Measurements from ENCODE around the gene RBM20. TPM values are rescaled to one million over a fixed set of nuclear protein-coding genes. Genes with fewer than 3 reads are reported as not detected.
A peak's percentile ranks its signal among the peaks of the same experiment; 100 is the strongest.
"Not testable (repeated sequence)": the region's sequence is repeated elsewhere in the genome, so short reads cannot be mapped to it uniquely, and the experiment has no call there.

RBM20 gene
- 1.0 TPM for total RNA-seq

DNA sequence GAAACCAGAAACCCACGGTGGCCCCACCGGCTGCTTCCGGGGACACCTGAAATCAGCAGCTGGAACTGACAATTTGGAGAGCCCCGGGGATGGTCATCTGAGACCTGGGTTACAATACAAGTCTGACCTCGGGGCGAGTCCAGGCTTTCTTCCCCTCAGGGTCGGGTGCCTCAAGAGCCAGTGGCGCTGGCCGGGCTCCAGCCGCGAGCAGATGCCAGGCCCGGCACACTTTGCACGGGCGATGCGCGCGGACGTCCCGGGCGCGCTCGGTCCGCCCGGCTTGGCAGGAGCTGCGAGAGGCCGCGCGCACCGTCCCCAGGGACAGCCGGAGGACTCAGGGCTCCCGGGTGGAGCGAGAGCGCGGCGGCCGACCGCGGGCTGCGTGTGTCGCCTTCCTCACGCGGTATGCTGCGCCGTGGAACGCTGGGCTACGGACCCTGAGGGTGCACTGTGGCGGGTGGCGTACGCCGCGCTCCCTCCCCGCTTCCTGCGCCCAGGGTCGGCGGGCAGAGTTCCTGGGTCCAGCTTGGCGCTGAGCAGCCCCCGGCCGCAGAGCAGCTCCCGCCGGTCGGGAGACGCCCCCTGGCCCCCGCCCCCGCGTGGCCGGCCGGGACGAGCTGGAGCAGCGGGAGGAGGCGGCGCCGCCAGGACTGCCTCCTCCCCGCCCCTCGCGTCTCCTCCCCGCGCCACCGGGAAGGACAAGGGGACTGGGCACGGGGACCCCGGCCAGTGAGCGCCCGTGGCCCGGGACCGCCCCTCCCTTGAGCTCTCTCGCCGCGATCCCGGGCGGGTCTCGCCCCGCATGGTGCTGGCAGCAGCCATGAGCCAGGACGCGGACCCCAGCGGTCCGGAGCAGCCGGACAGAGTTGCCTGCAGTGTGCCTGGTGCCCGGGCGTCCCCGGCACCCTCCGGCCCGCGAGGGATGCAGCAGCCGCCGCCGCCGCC is at the start of gene RBM20:
Gene RBM20 (plus strand): TSS at position 684 of the 945 bp plus-strand sequence. CDS start 119 bp downstream, at position 803.
- H3K4me1 ChIP-seq (ENCODE audit: insufficient read depth, low read length) = peaks cover 20% of the 10 kb centered on the region
- peaks cover 88% of the 10 kb centered on the region for H3K27me3 ChIP-seq (ENCODE audit: insufficient read depth, low read length)
- peak within 1 kb of the TSS; percentile 10 for H3K4me3 ChIP-seq (ENCODE audit: low read length)
- H3K9me3 ChIP-seq (ENCODE audit: low read depth, low read length) = no peaks in the 10 kb centered on the region

DNA sequence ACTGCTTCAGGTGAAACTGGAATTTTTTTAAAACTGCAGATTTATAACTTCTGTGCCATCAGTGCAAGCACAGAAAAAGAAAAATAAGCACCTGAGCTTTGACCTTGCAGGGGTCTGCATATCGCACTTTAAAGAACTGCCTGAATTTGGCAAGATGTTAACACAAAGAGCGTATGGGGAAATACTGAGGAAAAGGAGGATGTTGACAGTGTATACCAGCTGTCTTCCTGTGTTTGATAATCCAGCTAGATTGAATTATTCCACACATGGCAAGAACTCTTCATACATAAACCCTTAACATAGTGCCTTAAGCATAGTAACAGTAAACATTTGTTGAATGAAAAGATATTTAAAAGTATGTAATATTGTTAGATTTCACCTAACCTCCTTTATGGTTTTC is 46.7 kb upstream of the RBM20 start:
- no peaks in the 10 kb centered on the region for H3K27me3 ChIP-seq (ENCODE audit: insufficient read depth, low read length)
- peaks cover 3% of the 10 kb centered on the region for H3K4me1 ChIP-seq (ENCODE audit: insufficient read depth, low read length)
- H3K4me3 ChIP-seq (ENCODE audit: low read length) = no peak overlapping the region
- no peaks in the 10 kb centered on the region for H3K9me3 ChIP-seq (ENCODE audit: low read depth, low read length)

DNA sequence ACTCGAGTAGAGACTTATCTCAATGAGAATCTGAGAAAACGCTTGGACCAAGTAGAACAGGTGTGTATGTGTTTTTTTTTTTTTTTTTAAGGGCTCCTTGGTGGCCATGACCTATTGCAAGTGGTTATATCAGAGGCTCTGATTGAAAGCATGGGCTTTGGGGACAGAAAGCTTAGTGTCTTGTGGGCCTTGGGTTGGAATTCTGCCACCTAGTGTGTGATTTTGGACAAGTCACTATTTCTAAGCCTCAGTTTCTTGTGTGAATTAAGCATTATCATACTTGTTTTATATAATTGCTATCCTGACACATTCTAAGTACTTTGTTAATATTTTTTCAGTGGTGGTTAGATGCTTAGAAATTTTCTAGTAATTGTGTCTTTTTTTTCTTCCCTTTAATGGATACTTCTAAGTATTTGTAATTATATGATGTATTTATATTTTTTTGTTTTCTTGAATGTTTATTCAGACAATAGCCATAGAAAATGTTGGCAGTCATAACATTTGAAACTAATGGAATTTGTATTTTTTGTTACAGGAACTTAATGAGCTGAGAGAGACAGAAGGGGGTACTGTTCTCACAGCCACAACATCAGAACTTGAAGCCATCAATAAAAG is 43.5 kb upstream of the RBM20 start:
- Histone ChIP-seq H3K9me3 (ENCODE audit: low read depth, low read length) (no peaks in the 10 kb centered on the region), H3K4me3 (ENCODE audit: low read length) (no peak overlapping the region), H3K4me1 (ENCODE audit: insufficient read depth, low read length) (peaks cover 3% of the 10 kb centered on the region), H3K27me3 (ENCODE audit: insufficient read depth, low read length) (no peaks in the 10 kb centered on the region)

DNA sequence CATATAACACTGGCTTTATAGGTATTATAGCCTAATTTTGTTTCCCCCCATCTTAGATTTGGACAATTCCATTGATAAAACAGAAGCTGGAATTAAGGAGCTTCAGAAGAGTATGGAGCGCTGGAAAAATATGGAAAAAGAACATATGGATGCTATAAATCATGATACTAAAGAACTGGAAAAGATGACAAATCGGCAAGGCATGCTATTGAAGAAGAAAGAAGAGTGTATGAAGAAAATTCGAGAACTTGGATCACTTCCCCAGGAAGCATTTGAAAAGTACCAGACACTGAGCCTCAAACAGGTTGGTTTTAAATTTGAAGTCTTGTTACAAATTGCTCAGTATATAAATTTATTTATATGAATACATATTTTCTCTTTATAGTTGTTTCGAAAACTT is 42.6 kb upstream of the RBM20 start:
- Histone ChIP-seq H3K4me3 (ENCODE audit: low read length) (no peak overlapping the region), H3K9me3 (ENCODE audit: low read depth, low read length) (no peaks in the 10 kb centered on the region)

DNA sequence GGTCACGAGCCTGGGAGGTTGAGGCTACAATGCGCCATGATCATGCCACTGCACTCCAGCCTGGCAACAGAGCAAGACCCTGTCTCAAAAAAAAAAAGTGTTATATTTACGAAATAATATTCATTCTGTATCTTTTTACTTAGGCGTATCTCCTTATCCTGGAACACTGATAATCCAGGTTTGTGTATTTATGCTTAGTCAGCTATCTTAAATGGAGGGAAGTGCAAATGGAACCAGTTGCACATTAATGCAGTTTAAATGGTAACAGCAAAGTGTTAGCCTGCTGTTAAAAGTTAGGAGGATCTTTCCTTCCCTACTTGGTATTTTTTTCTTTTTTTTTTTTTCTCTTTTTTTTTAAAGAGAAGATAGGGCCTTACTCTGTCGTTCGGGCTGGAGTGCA is 36.0 kb upstream of the RBM20 start:
- no peak overlapping the region for H3K4me3 ChIP-seq (ENCODE audit: low read length)
- no peaks in the 10 kb centered on the region for H3K9me3 ChIP-seq (ENCODE audit: low read depth, low read length)

More for the DNA sequence above, 42.6 kb upstream of the RBM20 start:
- Histone ChIP-seq H3K27me3 (ENCODE audit: insufficient read depth, low read length) (no peaks in the 10 kb centered on the region), H3K4me1 (ENCODE audit: insufficient read depth, low read length) (no peaks in the 10 kb centered on the region)

DNA sequence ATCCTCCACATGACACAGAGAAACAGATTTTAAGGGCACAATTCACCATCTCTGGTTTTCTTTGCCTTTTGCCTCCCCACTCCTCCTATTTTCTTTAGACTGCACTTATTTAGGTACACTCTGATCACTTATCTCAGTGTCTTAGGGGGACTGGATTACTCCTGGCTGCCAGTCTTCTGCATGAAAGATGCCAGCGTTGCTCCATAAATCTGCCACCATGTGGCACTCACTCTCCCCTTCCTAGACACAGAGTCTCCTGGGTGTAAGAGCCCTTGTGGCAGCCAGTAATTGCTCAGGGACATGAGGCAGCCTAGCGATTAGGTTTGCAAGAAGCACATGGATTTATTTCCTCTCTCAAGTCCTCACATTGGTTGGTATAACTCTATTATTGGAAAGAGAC is 34.5 kb upstream of the RBM20 start:
- Histone ChIP-seq H3K9me3 (ENCODE audit: low read depth, low read length) (no peaks in the 10 kb centered on the region), H3K4me3 (ENCODE audit: low read length) (no peak overlapping the region), H3K27me3 (ENCODE audit: insufficient read depth, low read length) (no peaks in the 10 kb centered on the region), H3K4me1 (ENCODE audit: insufficient read depth, low read length) (peaks cover 5% of the 10 kb centered on the region)

More for the DNA sequence above, 36.0 kb upstream of the RBM20 start:
- Histone ChIP-seq H3K4me1 (ENCODE audit: insufficient read depth, low read length) (peaks cover 5% of the 10 kb centered on the region), H3K27me3 (ENCODE audit: insufficient read depth, low read length) (no peaks in the 10 kb centered on the region)

DNA sequence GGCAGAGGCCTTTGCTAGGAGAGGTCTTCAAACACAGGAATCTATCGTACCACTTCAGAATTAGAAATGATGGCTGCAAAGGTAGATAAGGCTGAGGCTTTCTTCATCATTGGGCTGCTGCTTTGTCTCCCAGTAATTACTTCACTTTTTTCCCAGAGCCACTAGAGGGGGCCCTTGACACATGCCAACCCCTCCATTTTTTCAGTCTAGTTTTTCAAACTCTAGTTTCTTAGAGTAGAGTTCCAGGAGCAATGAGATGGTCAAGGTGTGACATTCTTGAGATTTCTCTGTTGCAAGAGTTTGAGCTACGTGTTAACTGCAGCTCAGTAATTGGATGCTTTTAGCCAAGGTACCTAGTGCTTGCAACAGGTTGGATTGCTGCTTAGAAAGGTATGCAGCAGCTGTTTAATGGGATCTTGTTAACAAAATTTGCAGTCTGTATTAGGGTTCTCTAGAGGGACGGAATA is 33.8 kb upstream of the RBM20 start:
- H3K9me3 ChIP-seq (ENCODE audit: low read depth, low read length) = no peaks in the 10 kb centered on the region
- H3K27me3 ChIP-seq (ENCODE audit: insufficient read depth, low read length) = no peaks in the 10 kb centered on the region
- H3K4me1 ChIP-seq (ENCODE audit: insufficient read depth, low read length) = peaks cover 5% of the 10 kb centered on the region
- no peak overlapping the region for H3K4me3 ChIP-seq (ENCODE audit: low read length)

DNA sequence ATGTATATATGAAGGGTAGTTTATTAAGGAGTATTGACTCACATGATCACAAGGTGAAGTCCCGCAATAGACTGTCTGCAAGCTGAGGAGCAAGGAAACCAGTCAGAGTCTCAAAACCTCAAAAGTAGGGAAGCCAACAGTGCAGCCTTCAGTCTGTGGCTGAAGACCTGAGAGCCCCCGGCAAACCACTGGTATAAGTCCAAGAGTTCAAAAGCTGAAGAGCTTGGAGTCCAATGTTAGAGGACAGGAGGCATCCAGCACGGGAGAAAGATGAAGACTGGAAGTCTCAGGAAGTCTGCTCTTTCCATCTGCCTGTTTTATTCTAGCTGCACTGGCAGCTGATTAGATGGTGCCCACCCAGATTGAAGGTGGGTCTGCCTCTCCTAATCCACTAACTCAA is 33.4 kb upstream of the RBM20 start:
- not testable (repeated sequence) for H3K4me1 ChIP-seq (ENCODE audit: insufficient read depth, low read length); H3K27me3 ChIP-seq (ENCODE audit: insufficient read depth, low read length); H3K4me3 ChIP-seq (ENCODE audit: low read length); H3K9me3 ChIP-seq (ENCODE audit: low read depth, low read length)

DNA sequence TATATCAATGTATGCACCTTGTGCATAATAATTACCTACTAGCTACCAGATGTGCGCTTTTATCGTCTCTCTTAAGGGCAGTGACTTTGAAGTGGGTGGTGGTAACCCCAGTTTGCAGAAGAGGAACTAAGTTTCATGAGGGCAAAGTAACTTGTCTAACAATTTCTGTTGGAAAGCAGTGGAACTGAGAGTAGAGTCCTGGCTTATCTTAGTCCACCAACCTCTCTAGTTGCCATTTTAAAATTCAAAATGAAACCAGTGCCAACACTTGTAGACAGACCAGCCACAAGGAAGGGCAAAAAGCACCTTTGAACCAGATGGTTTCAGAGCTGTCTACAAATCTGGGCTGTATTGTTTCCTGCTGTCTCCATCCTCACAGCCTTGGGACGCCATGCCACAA is 32.0 kb upstream of the RBM20 start:
- Histone ChIP-seq H3K4me3 (ENCODE audit: low read length) (no peak overlapping the region), H3K9me3 (ENCODE audit: low read depth, low read length) (no peaks in the 10 kb centered on the region), H3K27me3 (ENCODE audit: insufficient read depth, low read length) (no peaks in the 10 kb centered on the region), H3K4me1 (ENCODE audit: insufficient read depth, low read length) (peaks cover 5% of the 10 kb centered on the region)

DNA sequence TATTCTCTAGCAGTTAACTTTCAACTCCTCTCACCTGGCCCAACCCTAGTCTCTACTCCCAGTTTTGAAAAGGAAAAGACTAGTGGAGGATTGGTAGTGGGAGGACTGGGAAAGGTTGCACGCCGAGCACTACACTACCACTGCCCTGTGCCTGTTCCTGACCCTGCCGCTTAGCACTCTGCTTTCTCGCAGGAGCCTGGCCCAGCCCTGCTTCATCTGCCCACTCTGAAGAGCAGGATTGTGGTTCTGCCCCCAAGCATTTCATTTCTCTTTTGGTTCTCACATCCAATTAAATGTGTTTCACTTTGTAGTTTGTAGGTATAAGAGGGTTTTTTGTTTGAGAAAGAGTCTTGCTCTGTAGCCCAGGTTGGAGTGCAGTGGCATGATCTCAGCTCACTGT is 31.5 kb upstream of the RBM20 start:
- H3K4me3 ChIP-seq (ENCODE audit: low read length) = no peak overlapping the region
- H3K9me3 ChIP-seq (ENCODE audit: low read depth, low read length) = no peaks in the 10 kb centered on the region
- peaks cover 5% of the 10 kb centered on the region for H3K4me1 ChIP-seq (ENCODE audit: insufficient read depth, low read length)
- no peaks in the 10 kb centered on the region for H3K27me3 ChIP-seq (ENCODE audit: insufficient read depth, low read length)

DNA sequence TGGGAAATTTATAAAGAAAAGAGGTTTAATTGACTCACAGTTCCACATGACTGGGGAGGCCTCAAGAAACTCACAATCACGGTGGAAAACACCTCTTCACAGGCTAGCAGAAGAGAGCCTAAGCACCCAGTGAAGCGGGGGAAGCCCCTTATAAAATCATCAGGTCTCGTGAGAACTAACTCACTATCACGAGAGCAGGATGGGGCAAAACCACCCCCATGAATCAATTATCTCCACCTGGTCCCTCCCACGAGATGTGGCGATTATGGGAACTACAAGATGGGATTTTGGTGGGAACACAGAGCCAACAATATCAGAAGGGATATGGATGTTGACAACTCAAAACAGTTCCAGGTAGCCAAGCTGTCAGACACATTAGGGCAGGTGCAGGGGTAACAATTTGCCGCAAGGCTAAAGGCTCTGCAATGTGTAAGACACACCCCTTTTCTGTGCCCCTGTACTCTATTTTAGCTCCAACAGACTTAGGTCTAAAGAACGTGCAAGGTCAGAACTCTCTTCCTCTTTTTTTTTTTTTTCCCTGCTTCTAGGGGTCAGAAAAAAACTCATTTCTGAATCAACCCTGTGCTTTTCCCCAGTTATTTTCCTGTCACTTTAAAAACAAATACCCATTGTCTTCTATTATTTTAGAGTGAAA is 30.7 kb upstream of the RBM20 start:
- Histone ChIP-seq H3K4me1 (ENCODE audit: insufficient read depth, low read length) (peaks cover 5% of the 10 kb centered on the region), H3K9me3 (ENCODE audit: low read depth, low read length) (no peaks in the 10 kb centered on the region), H3K27me3 (ENCODE audit: insufficient read depth, low read length) (no peaks in the 10 kb centered on the region), H3K4me3 (ENCODE audit: low read length) (no peak overlapping the region)

DNA sequence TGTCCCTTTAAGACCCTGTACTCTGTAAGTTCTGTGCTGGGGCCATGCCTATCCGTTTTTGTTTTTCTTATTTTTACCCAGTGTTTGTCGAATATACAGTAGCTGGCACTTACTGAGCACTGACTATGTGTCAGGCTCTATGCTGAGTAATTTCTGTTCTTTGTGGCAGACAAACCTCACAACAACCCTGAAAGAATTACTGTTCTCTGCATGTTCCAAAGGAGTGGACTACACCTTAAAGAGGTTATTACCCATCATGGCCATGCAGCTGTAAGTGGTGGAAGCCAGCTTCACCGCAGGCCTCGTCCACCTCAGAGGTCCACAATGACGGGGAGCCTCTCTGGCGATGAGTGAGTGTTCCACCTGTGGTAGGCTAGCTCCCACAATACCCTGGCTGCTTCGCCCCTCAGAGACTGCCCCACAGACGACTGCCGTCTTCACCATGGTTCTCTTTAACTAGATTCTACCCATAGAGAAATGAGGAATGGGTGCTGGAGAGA is 30.1 kb upstream of the RBM20 start:
- Histone ChIP-seq H3K4me1 (ENCODE audit: insufficient read depth, low read length) (peaks cover 5% of the 10 kb centered on the region), H3K9me3 (ENCODE audit: low read depth, low read length) (no peaks in the 10 kb centered on the region), H3K4me3 (ENCODE audit: low read length) (no peak overlapping the region), H3K27me3 (ENCODE audit: insufficient read depth, low read length) (no peaks in the 10 kb centered on the region)

DNA sequence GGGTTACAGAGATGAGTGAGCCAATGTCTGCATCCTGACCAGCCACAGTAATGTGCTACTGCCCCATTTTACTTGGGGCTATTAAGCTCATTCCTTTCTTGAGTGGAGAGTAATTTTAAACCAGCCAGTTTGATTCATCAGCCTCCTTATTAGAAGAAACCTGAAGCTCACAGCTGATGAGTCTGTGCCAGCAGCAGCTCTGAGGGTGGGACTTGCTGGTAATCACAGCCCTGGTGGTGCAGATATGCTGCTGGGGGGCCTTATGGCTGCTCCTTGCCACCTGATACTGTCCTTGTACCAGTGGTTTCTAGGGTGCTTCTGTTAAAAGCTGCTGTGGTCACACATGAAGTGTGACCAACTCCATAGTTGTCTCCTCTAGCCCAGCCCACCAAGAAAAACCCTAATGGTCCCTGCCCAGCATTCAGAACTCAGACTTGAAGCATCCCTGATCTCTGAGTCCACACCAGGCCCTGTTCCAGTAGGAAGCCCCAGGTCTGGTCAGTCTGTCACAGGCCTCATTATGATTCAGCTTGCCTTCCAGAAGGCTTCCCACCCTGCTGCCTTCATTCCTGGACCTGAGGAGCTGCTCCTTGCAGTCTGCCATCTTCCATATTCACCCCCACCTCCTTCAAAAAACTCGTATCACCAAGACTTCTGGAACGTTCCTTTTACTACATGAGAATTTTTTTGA is 28.9 kb upstream of the RBM20 start:
- Histone ChIP-seq H3K4me3 (ENCODE audit: low read length) (no peak overlapping the region), H3K27me3 (ENCODE audit: insufficient read depth, low read length) (no peaks in the 10 kb centered on the region), H3K4me1 (ENCODE audit: insufficient read depth, low read length) (peaks cover 5% of the 10 kb centered on the region), H3K9me3 (ENCODE audit: low read depth, low read length) (no peaks in the 10 kb centered on the region)

DNA sequence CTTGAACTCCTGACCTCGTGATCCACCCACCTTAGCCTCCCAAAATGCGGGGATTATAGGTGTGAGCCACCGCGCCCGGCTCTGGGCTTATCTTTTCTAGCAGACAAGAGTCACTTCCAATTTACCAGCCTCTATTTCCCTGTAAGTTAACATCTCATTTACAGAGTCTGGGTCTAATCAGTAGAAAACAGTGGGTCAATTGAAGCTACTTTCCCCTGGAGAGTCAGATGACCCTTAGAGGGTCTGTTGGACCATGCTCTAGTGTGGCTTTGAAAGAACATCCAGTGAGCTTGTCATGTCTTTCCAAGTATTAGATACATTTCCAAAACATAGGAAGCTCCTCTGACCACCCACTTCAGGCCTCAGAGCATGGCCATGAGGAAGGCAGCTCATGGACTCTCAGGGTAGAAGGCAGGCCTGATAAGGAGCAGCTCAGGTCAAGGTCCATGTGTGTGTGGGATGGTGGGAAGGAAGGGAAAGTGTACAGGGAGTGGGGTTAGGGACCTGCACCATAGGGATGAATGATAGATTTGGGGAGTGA is 27.6 kb upstream of the RBM20 start:
- Histone ChIP-seq H3K9me3 (ENCODE audit: low read depth, low read length) (no peaks in the 10 kb centered on the region), H3K27me3 (ENCODE audit: insufficient read depth, low read length) (no peaks in the 10 kb centered on the region), H3K4me3 (ENCODE audit: low read length) (no peak overlapping the region), H3K4me1 (ENCODE audit: insufficient read depth, low read length) (peaks cover 5% of the 10 kb centered on the region)
